Hepatocyte (in vitro differentiated cells): ENCODE data around the gene CALD1. TPM values are rescaled to one million over a fixed set of nuclear protein-coding genes. Genes with fewer than 3 reads are reported as not detected.

Experiments
- DNase-seq: peaks from one replicate; pipeline ENCODE4 v3.0.0-alpha.2; 2016; ENCODE audit warnings: low spot score
- H2AFZ ChIP-seq: fragments of 200-600 bp; sonication (generic); 2 replicates; pipeline ENCODE4 v1.6.0; 2016; ENCODE audit warnings: antibody characterized with exemption, mild to moderate bottlenecking
- H3K27ac ChIP-seq: fragments of 200-600 bp; sonication (generic); 2 replicates; pipeline ENCODE4 v1.5.1; 2016; ENCODE audit warnings: mild to moderate bottlenecking
- H3K27me3 ChIP-seq: fragments of 200-600 bp; sonication (generic); 2 replicates; pipeline ENCODE4 v1.6.1; 2016
- H3K36me3 ChIP-seq: fragments of 200-600 bp; sonication (generic); replicated peaks from 2 replicates; pipeline ENCODE4 v1.5.1; 2016; ENCODE audit warnings: low read depth; ENCODE audit not compliant: insufficient read depth
- H3K4me1 ChIP-seq: fragments of 200-600 bp; sonication (generic); 2 replicates; pipeline ENCODE4 v1.5.1; 2016; ENCODE audit warnings: mild to moderate bottlenecking, moderate library complexity; ENCODE audit not compliant: insufficient read depth
- H3K4me2 ChIP-seq: fragments of 200-600 bp; sonication (generic); 2 replicates; pipeline ENCODE4 v1.6.0; 2016
- H3K4me3 ChIP-seq: fragments of 200-600 bp; sonication (generic); 2 replicates; pipeline ENCODE4 v1.5.1; 2016; ENCODE audit warnings: mild to moderate bottlenecking
- H3K79me2 ChIP-seq: fragments of 200-600 bp; sonication (generic); 2 replicates; pipeline ENCODE4 v1.6.0; 2017; ENCODE audit warnings: mild to moderate bottlenecking
- H3K9me2 ChIP-seq: fragments of 200-600 bp; sonication (generic); replicated peaks from 2 replicates; pipeline ENCODE4 v1.6.0; 2017; ENCODE audit warnings: mild to moderate bottlenecking; ENCODE audit not compliant: insufficient read depth
- H3K9me3 ChIP-seq: fragments of 200-600 bp; sonication (generic); 2 replicates; pipeline ENCODE4 v1.5.1; 2016; ENCODE audit warnings: low read depth, mild to moderate bottlenecking
- H4K20me1 ChIP-seq: fragments of 200-600 bp; sonication (generic); 2 replicates; pipeline ENCODE4 v1.6.0; 2016; ENCODE audit warnings: mild to moderate bottlenecking; ENCODE audit not compliant: insufficient read depth, poor library complexity, severe bottlenecking
- EZH2 ChIP-seq: fragments of 200-600 bp; sonication (generic); IDR thresholded peaks from 2 replicates; pipeline ENCODE4 v1.6.1; 2016; ENCODE audit warnings: antibody characterized with exemption, mild to moderate bottlenecking, borderline replicate concordance
- EZH2phosphoT487 ChIP-seq: fragments of 200-600 bp; sonication (generic); IDR thresholded peaks from one replicate; pipeline ENCODE4 v1.6.1; 2018; ENCODE audit warnings: antibody characterized with exemption, mild to moderate bottlenecking, low read depth, moderate library complexity; ENCODE audit not compliant: unreplicated experiment, severe bottlenecking
- WGBS: methylation state at CpG from one replicate; pipeline ENCODE4 v1.1.6; 2016; ENCODE audit warnings: low lambda C conversion rate; ENCODE audit errors: missing lambda C conversion rate; 5-methylcytosine and 5-hydroxymethylcytosine counted together
- polyA plus RNA-seq: library from polyadenylated mRNA; unstranded; fragments of >200 nt; fragmentation: Nextera tagmentation; extraction: Ambion mirVana; gene quantifications from 2 replicates; pipeline ENCODE4 v1.2.1, GENCODE V29; 2016
- total RNA-seq: library from RNA; depleted of rRNA; stranded (reverse); fragments of >200 nt; gene quantifications from 2 replicates; pipeline ENCODE4 v1.2.3, GENCODE V29; 2014
- TF ChIP-seq, protein P1 (sequence below): fragments of 200-600 bp; sonication (generic); IDR thresholded peaks from 2 replicates; pipeline ENCODE4 v1.5.1; 2016; ENCODE audit warnings: antibody characterized with exemption, mild to moderate bottlenecking; ENCODE audit not compliant: poor library complexity

CALD1 gene
- total and polyA plus RNA-seq, 2 experiments from 2014 or later, result 207 to 333 TPM

GRCh38 chr7:134942690-134943466 lies 163.4 kb downstream of the CALD1 start:
- Histone ChIP-seq H4K20me1 (no peaks in the 10 kb centered on the region), H3K27ac (peak overlapping the region; percentile 79), H3K4me3 (no peak overlapping the region), H2AFZ (no peak overlapping the region), H3K4me2 (peak overlapping the region; percentile 40), H3K9me3 (no peaks in the 10 kb centered on the region), H3K79me2 (no peaks in the 10 kb centered on the region), H3K9me2 (no peaks in the 10 kb centered on the region), H3K4me1 (peaks cover 20% of the 10 kb centered on the region), H3K27me3 (no peaks in the 10 kb centered on the region), H3K36me3 (no peaks in the 10 kb centered on the region)
- WGBS, result 66% methylated on average over 9 of the region's 9 CpGs
- TF ChIP-seq EZH2phosphoT487 (no peak), EZH2 (no peak)
- TF ChIP-seq, protein P1, sequence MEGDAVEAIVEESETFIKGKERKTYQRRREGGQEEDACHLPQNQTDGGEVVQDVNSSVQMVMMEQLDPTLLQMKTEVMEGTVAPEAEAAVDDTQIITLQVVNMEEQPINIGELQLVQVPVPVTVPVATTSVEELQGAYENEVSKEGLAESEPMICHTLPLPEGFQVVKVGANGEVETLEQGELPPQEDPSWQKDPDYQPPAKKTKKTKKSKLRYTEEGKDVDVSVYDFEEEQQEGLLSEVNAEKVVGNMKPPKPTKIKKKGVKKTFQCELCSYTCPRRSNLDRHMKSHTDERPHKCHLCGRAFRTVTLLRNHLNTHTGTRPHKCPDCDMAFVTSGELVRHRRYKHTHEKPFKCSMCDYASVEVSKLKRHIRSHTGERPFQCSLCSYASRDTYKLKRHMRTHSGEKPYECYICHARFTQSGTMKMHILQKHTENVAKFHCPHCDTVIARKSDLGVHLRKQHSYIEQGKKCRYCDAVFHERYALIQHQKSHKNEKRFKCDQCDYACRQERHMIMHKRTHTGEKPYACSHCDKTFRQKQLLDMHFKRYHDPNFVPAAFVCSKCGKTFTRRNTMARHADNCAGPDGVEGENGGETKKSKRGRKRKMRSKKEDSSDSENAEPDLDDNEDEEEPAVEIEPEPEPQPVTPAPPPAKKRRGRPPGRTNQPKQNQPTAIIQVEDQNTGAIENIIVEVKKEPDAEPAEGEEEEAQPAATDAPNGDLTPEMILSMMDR, result no peak
- no peak for DNase-seq

DNA sequence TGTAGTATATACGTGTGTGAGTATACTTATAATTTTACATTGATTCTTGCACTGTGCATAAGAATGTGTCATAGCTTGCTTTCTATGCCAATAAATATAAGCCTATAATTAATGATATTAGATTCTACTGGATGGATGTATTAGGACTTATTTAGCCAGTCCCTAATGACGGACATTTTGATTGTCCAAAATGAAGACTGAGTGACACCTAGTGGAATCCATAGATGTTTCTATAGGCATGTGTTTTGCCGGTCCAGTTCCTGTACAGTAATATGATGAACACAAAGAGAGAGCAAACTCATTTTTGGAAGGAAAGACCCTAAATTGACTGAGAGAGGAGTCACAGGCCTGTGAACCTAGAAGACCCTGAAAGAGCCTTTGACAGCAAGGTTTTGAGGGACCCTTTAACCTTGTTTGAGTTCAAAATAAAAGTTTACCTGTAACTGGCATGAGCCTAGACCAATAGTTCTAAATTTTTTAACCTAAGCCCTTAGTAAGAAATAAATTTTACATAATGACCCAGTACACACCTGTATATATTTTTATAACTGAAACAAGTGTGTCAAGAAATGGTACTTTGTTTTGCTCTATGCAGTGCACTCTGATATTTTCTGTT lies 164.5 kb downstream of the CALD1 start:
- no peaks in the 10 kb centered on the region for H3K9me3 ChIP-seq
- H3K27me3 ChIP-seq, result no peaks in the 10 kb centered on the region
- no peaks in the 10 kb centered on the region for H3K9me2 ChIP-seq
- no peak overlapping the region for H3K4me2 ChIP-seq
- H3K4me3 ChIP-seq, result no peak overlapping the region
- TF ChIP-seq, protein P1, result peak; percentile 56
- TF ChIP-seq EZH2phosphoT487, result no peak
- TF ChIP-seq EZH2, result no peak
- DNase-seq, result peak; percentile 46
- H3K36me3 ChIP-seq, result no peaks in the 10 kb centered on the region
- no peaks in the 10 kb centered on the region for H4K20me1 ChIP-seq
- H3K4me1 ChIP-seq, result peaks cover 24% of the 10 kb centered on the region
- 72% methylated on average over 3 of the region's 3 CpGs for WGBS
- no peaks in the 10 kb centered on the region for H3K79me2 ChIP-seq
- no peak overlapping the region for H3K27ac ChIP-seq
- H2AFZ ChIP-seq, result no peak overlapping the region

DNA sequence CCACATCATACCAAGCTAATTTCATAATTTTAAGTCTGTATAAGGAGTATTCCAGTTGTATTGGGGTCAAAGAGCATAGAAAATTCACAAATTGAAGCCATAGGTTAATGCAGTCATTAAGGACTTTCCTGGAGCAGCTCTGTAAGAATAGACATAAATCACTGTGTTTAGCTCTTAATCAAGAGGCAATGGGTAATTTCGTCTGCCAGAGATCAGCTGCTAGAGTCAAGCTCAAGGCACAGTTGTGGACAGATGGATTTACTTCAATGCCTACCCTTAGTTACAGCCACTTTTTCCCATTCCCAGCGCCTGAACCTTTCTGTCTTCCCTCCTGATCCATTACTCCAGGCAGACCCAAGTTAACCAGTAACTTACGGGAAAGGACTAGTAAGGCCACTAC lies 166.3 kb downstream of the CALD1 start:
- 64% methylated on average over 3 of the region's 3 CpGs for WGBS
- Histone ChIP-seq H3K27ac (peak overlapping the region; percentile 46), H3K4me1 (peaks cover 21% of the 10 kb centered on the region), H3K79me2 (no peaks in the 10 kb centered on the region), H4K20me1 (no peaks in the 10 kb centered on the region), H3K4me3 (no peak overlapping the region), H3K27me3 (no peaks in the 10 kb centered on the region), H3K9me3 (no peaks in the 10 kb centered on the region), H3K36me3 (no peaks in the 10 kb centered on the region), H3K4me2 (no peak overlapping the region), H3K9me2 (no peaks in the 10 kb centered on the region), H2AFZ (no peak overlapping the region)
- TF ChIP-seq EZH2phosphoT487 (no peak), EZH2 (no peak)
- TF ChIP-seq, protein P1, result no peak
- no peak for DNase-seq
